GM12865 (cell line): Measurements from ENCODE around the gene RRP1B.

Experiments
- DNase-seq: peaks from one replicate; pipeline ENCODE4 v3.0.0; 2010; ENCODE audit warnings: low read depth
- H3K4me3 ChIP-seq: 2 replicates; pipeline ENCODE4 v1.5.1; 2011; ENCODE audit warnings: mild to moderate bottlenecking, low read depth, low read length, control low read depth
- CTCF ChIP-seq: IDR thresholded peaks from 2 replicates; pipeline ENCODE4 v1.5.1; 2011; ENCODE audit warnings: low read length, control low read depth, low read depth, inconsistent platforms; ENCODE audit not compliant: insufficient read depth; ENCODE audit errors: missing control alignments

RRP1B gene

GRCh38 chr21:43719748-43720538 is 60.6 kb downstream of the RRP1B start:
- DNase-seq = peak; percentile 44
- H3K4me3 ChIP-seq = peak overlapping the region; percentile 86
- TF ChIP-seq CTCF = no peak

- no peak for DNase-seq
- peak overlapping the region; percentile 86 for H3K4me3 ChIP-seq
- TF ChIP-seq CTCF = no peak
Measured at GRCh38 chr21:43720539-43721166, 61.3 kb downstream of the RRP1B start.

- TF ChIP-seq CTCF = no peak
- DNase-seq = no peak
- no peak overlapping the region for H3K4me3 ChIP-seq
Measured at GRCh38 chr21:43721206-43721605, 61.8 kb downstream of the RRP1B start.

GRCh38 chr21:43721939-43722338 is 62.6 kb downstream of the RRP1B start:
- TF ChIP-seq CTCF = no peak
- no peak overlapping the region for H3K4me3 ChIP-seq
- no peak for DNase-seq

GRCh38 chr21:43723648-43724047 is 64.3 kb downstream of the RRP1B start:
- no peak for TF ChIP-seq CTCF
- DNase-seq = no peak
- no peak overlapping the region for H3K4me3 ChIP-seq

GRCh38 chr21:43726686-43727518 is 67.5 kb downstream of the RRP1B start:
- no peak for TF ChIP-seq CTCF
- DNase-seq = no peak
- H3K4me3 ChIP-seq = no peak overlapping the region
